ENCODE measurements around the gene FNTB.

- no peak for TF ChIP-seq JUNB (CRISPR knock-in tag; conservative IDR thresholded peaks at IDR 0.05)
- TF ChIP-seq ESRRA (IDR thresholded peaks at IDR 0.05; ENCODE audit: borderline replicate concordance, low read depth) = no peak
- no peak for TF ChIP-seq MAFF (IDR thresholded peaks at IDR 0.05; ENCODE audit: low read length)
- no peak for TF ChIP-seq RAD21 (CRISPR knock-in tag; conservative IDR thresholded peaks at IDR 0.05 in 1 of 2, IDR thresholded peaks at IDR 0.05 in 1 of 2)
- no peak for TF ChIP-seq BHLHE40 (IDR thresholded peaks at IDR 0.05; ENCODE audit: low read length)
- TF ChIP-seq ZNF274 (IDR thresholded peaks at IDR 0.05; ENCODE audit: borderline replicate concordance, low read depth, low read length) = no peak
- no peak for TF ChIP-seq BCL6 (CRISPR knock-in tag; IDR thresholded peaks at IDR 0.05)
- TF ChIP-seq, protein P1, sequence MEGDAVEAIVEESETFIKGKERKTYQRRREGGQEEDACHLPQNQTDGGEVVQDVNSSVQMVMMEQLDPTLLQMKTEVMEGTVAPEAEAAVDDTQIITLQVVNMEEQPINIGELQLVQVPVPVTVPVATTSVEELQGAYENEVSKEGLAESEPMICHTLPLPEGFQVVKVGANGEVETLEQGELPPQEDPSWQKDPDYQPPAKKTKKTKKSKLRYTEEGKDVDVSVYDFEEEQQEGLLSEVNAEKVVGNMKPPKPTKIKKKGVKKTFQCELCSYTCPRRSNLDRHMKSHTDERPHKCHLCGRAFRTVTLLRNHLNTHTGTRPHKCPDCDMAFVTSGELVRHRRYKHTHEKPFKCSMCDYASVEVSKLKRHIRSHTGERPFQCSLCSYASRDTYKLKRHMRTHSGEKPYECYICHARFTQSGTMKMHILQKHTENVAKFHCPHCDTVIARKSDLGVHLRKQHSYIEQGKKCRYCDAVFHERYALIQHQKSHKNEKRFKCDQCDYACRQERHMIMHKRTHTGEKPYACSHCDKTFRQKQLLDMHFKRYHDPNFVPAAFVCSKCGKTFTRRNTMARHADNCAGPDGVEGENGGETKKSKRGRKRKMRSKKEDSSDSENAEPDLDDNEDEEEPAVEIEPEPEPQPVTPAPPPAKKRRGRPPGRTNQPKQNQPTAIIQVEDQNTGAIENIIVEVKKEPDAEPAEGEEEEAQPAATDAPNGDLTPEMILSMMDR (IDR thresholded peaks at IDR 0.05 in 2 of 3, conservative IDR thresholded peaks at IDR 0.05 in 1 of 3; ENCODE audit: insufficient read depth in 2 of 3, low read depth in 1 of 3, low read length in 3 of 3) = no peak
- no peak for TF ChIP-seq SREBF2 (CRISPR knock-in tag; IDR thresholded peaks at IDR 0.05)
- TF ChIP-seq ETV1 (tag; conservative IDR thresholded peaks at IDR 0.05; ENCODE audit: low read depth) = no peak
Observed at GRCh38 chr14:65041434-65041915, 54.8 kb downstream of the FNTB start.

Data from K562 (cell line).